CD8-positive, alpha-beta memory T cell (primary cell): ENCODE results near the gene FOXA1. TPM values are rescaled to one million over a fixed set of nuclear protein-coding genes. Genes with fewer than 3 reads are reported as not detected.
"Not testable (repeated sequence)": the region's sequence is repeated elsewhere in the genome, so short reads cannot be mapped to it uniquely, and the experiment has no call there.

Experiments used
- CTCF ChIA-PET: fragments of 350-600 bp; sonication (Branson Sonifier 250); formaldehyde crosslinking; loops from one replicate; lab custom pipeline; 2021; ENCODE audit warnings: antibody characterized with exemption; lab: Charles Lee
- POLR2A ChIA-PET: fragments of 350-600 bp; sonication (Branson Sonifier 250); formaldehyde crosslinking; loops from one replicate; lab custom pipeline; 2021; ENCODE audit warnings: antibody characterized with exemption; lab: Charles Lee
- DNase-seq, 5 donors: peaks; one replicate each; pipeline versions ENCODE4 v3.0.0 to v3.0.0-alpha.2; 2020 to 2022; ENCODE audit warnings: mixed read lengths in 1 of 5
- H3K27ac ChIP-seq: one replicate; pipeline ENCODE4 v1.7.0; 2013; ENCODE audit warnings: low read depth, mild to moderate bottlenecking, low read length, moderate library complexity
- H3K27me3 ChIP-seq: 2 replicates; pipeline ENCODE4 v1.7.0; 2013; ENCODE audit warnings: low read length, mild to moderate bottlenecking; ENCODE audit not compliant: insufficient read depth, poor library complexity, severe bottlenecking
- H3K36me3 ChIP-seq: 2 replicates; pipeline ENCODE4 v1.7.0; 2013; ENCODE audit warnings: mild to moderate bottlenecking, low read length, moderate library complexity; ENCODE audit not compliant: insufficient read depth
- H3K4me1 ChIP-seq: 2 replicates; pipeline ENCODE4 v1.7.0; 2013; ENCODE audit warnings: mild to moderate bottlenecking, low read length, moderate library complexity; ENCODE audit not compliant: insufficient read depth
- H3K4me3 ChIP-seq: 2 replicates; pipeline ENCODE4 v1.7.0; 2013; ENCODE audit warnings: mild to moderate bottlenecking, low read length
- H3K9me3 ChIP-seq: 2 replicates; pipeline ENCODE4 v1.7.0; 2013; ENCODE audit warnings: mild to moderate bottlenecking, low read length
- H3K27ac Mint-ChIP-seq, 8 donors: one replicate each; pipeline ENCODE4 v1.8.0; 2020 to 2021; ENCODE audit warnings: mixed read lengths in 8 of 8, mild to moderate bottlenecking in 6 of 8, inconsistent platforms in 3 of 8, moderate library complexity in 3 of 8
- H3K27me3 Mint-ChIP-seq, 2 donors: one replicate each; pipeline ENCODE4 v1.8.0; 2020 to 2021; ENCODE audit warnings: mixed read lengths in 2 of 2, mild to moderate bottlenecking in 1 of 2, moderate library complexity in 1 of 2
- H3K36me3 Mint-ChIP-seq, 3 donors: one replicate each; pipeline ENCODE4 v1.8.0; 2020 to 2021; ENCODE audit warnings: mixed read lengths in 3 of 3, inconsistent platforms in 1 of 3, mild to moderate bottlenecking in 1 of 3
- H3K4me1 Mint-ChIP-seq, 3 donors: one replicate each; pipeline ENCODE4 v1.8.0; 2020 to 2021; ENCODE audit warnings: mixed read lengths in 3 of 3, inconsistent platforms in 1 of 3, mild to moderate bottlenecking in 1 of 3
- H3K4me3 Mint-ChIP-seq, 7 donors: one replicate each; pipeline ENCODE4 v1.8.0; 2020 to 2021; ENCODE audit warnings: mixed read lengths in 7 of 7, mild to moderate bottlenecking in 6 of 7, moderate library complexity in 4 of 7, inconsistent platforms in 2 of 7
- H3K9me3 Mint-ChIP-seq, 5 donors: one replicate each; pipeline ENCODE4 v1.8.0; 2020 to 2022; ENCODE audit warnings: mixed read lengths in 5 of 5, mild to moderate bottlenecking in 3 of 5, moderate library complexity in 2 of 5, inconsistent platforms in 1 of 5
- polyA plus RNA-seq: library from polyadenylated mRNA; unstranded; fragments of 300-500 nt; fragmentation: Illumina TruSeq; gene quantifications from one replicate; pipeline ENCODE4 v1.2.3, GENCODE V29; 2021
- total RNA-seq, 2 experiments: library from RNA; stranded (reverse); gene quantifications; one replicate each; pipeline ENCODE4 v1.2.3, GENCODE V29; 2021

The FOXA1 gene
- total and polyA plus RNA-seq, 3 experiments from 2014 or later, result 0.42 TPM; not detected in 2

- no peak overlapping the region for H3K4me3 ChIP-seq
- H3K27ac Mint-ChIP-seq, result no peak overlapping the region
- peaks cover 0 to 9% (median 4%) of the 10 kb centered on the region in 5 donors for H3K9me3 Mint-ChIP-seq
- no peaks in the 10 kb centered on the region for H3K4me1 ChIP-seq
- H3K36me3 ChIP-seq, result no peaks in the 10 kb centered on the region
- no peaks in the 10 kb centered on the region for H3K36me3 Mint-ChIP-seq
- DNase-seq, result no peak
- POLR2A ChIA-PET, result no interaction called here
- no peak overlapping the region for H3K4me3 Mint-ChIP-seq
- peaks cover 0 to 1% of the 10 kb centered on the region in 2 donors for H3K27me3 Mint-ChIP-seq
- no peaks in the 10 kb centered on the region for H3K4me1 Mint-ChIP-seq
- no peaks in the 10 kb centered on the region for H3K27me3 ChIP-seq
- CTCF ChIA-PET, result no interaction called here
- H3K27ac ChIP-seq, result no peak overlapping the region
- no peaks in the 10 kb centered on the region for H3K9me3 ChIP-seq
These were observed 23.7 kb downstream of the FOXA1 start for GRCh38 chr14:37571391-37571790.

- H3K9me3 ChIP-seq, result no peaks in the 10 kb centered on the region
- Mint-ChIP-seq H3K27me3 (peaks cover 0 to 1% of the 10 kb centered on the region in 2 donors), H3K4me3 (peak overlapping the region in 1 of 7 donors; percentile 20), H3K36me3 (no peaks in the 10 kb centered on the region), H3K9me3 (peaks cover 0 to 9% (median 4%) of the 10 kb centered on the region in 5 donors), H3K27ac (no peak overlapping the region), H3K4me1 (no peaks in the 10 kb centered on the region)
- DNase-seq, result no peak
- no peak overlapping the region for H3K4me3 ChIP-seq
- no peak overlapping the region for H3K27ac ChIP-seq
- POLR2A ChIA-PET, result no interaction called here
- H3K4me1 ChIP-seq, result no peaks in the 10 kb centered on the region
- CTCF ChIA-PET, result no interaction called here
- no peaks in the 10 kb centered on the region for H3K27me3 ChIP-seq
- H3K36me3 ChIP-seq, result no peaks in the 10 kb centered on the region
These were observed 25.3 kb downstream of the FOXA1 start for GRCh38 chr14:37569729-37570128.

GRCh38 chr14:37566811-37567371, 28.2 kb downstream of the FOXA1 start:
- ChIA-PET CTCF (no interaction called here), POLR2A (no interaction called here)
- H3K27ac ChIP-seq, result no peak overlapping the region
- no peaks in the 10 kb centered on the region for H3K27me3 ChIP-seq
- H3K4me3 ChIP-seq, result no peak overlapping the region
- peaks cover 0 to 4% (median under 1%) of the 10 kb centered on the region in 5 donors for H3K9me3 Mint-ChIP-seq
- H3K27me3 Mint-ChIP-seq, result no peaks in the 10 kb centered on the region
- H3K4me3 Mint-ChIP-seq, result no peak overlapping the region
- no peaks in the 10 kb centered on the region for H3K9me3 ChIP-seq
- H3K36me3 ChIP-seq, result no peaks in the 10 kb centered on the region
- DNase-seq, result no peak
- H3K4me1 ChIP-seq, result no peaks in the 10 kb centered on the region
- H3K4me1 Mint-ChIP-seq, result no peaks in the 10 kb centered on the region
- no peak overlapping the region for H3K27ac Mint-ChIP-seq
- no peaks in the 10 kb centered on the region for H3K36me3 Mint-ChIP-seq

- Mint-ChIP-seq H3K4me3 (no peak overlapping the region), H3K4me1 (no peaks in the 10 kb centered on the region), H3K9me3 (no peaks in the 10 kb centered on the region), H3K27ac (peak overlapping the region in 1 of 8 donors; percentile 34), H3K27me3 (no peaks in the 10 kb centered on the region), H3K36me3 (no peaks in the 10 kb centered on the region)
- H3K4me1 ChIP-seq, result no peaks in the 10 kb centered on the region
- POLR2A ChIA-PET, result no interaction called here
- no peak overlapping the region for H3K4me3 ChIP-seq
- no peaks in the 10 kb centered on the region for H3K27me3 ChIP-seq
- H3K36me3 ChIP-seq, result no peaks in the 10 kb centered on the region
- CTCF ChIA-PET, result no interaction called here
- no peaks in the 10 kb centered on the region for H3K9me3 ChIP-seq
- no peak overlapping the region for H3K27ac ChIP-seq
- no peak for DNase-seq
These were observed 29.5 kb downstream of the FOXA1 start for GRCh38 chr14:37565550-37565949.

- H3K9me3 Mint-ChIP-seq, result peaks cover 0 to 5% (median 0%) of the 10 kb centered on the region in 5 donors
- no peak for DNase-seq
- no peak overlapping the region for H3K27ac ChIP-seq
- no peak overlapping the region for H3K27ac Mint-ChIP-seq
- POLR2A ChIA-PET, result no interaction called here
- H3K36me3 Mint-ChIP-seq, result no peaks in the 10 kb centered on the region
- no peaks in the 10 kb centered on the region for H3K4me1 Mint-ChIP-seq
- no peaks in the 10 kb centered on the region for H3K36me3 ChIP-seq
- H3K4me1 ChIP-seq, result no peaks in the 10 kb centered on the region
- CTCF ChIA-PET, result no interaction called here
- H3K4me3 ChIP-seq, result no peak overlapping the region
- no peaks in the 10 kb centered on the region for H3K27me3 ChIP-seq
- no peaks in the 10 kb centered on the region for H3K9me3 ChIP-seq
- H3K4me3 Mint-ChIP-seq, result no peak overlapping the region
- H3K27me3 Mint-ChIP-seq, result no peaks in the 10 kb centered on the region
These were observed 31.9 kb downstream of the FOXA1 start for GRCh38 chr14:37563189-37563588.

- H3K4me3 ChIP-seq, result no peak overlapping the region
- no peak overlapping the region for H3K27ac Mint-ChIP-seq
- H3K36me3 Mint-ChIP-seq, result no peaks in the 10 kb centered on the region
- H3K4me3 Mint-ChIP-seq, result no peak overlapping the region
- no peak overlapping the region for H3K27ac ChIP-seq
- no peaks in the 10 kb centered on the region for H3K4me1 Mint-ChIP-seq
- DNase-seq, result no peak
- CTCF ChIA-PET, result no interaction called here
- no peaks in the 10 kb centered on the region for H3K27me3 ChIP-seq
- POLR2A ChIA-PET, result no interaction called here
- no peaks in the 10 kb centered on the region for H3K4me1 ChIP-seq
- peaks cover 0 to 1% of the 10 kb centered on the region in 2 donors for H3K27me3 Mint-ChIP-seq
- no peaks in the 10 kb centered on the region for H3K36me3 ChIP-seq
- no peaks in the 10 kb centered on the region for H3K9me3 ChIP-seq
- H3K9me3 Mint-ChIP-seq, result peaks cover 5 to 13% (median 11%) of the 10 kb centered on the region in 5 donors
These were observed 35.7 kb downstream of the FOXA1 start for GRCh38 chr14:37559386-37559785.

- Histone ChIP-seq H3K4me3 (no peak overlapping the region), H3K9me3 (no peaks in the 10 kb centered on the region), H3K27ac (no peak overlapping the region), H3K27me3 (no peaks in the 10 kb centered on the region), H3K36me3 (no peaks in the 10 kb centered on the region), H3K4me1 (no peaks in the 10 kb centered on the region)
- Mint-ChIP-seq H3K4me3 (no peak overlapping the region), H3K36me3 (no peaks in the 10 kb centered on the region), H3K4me1 (no peaks in the 10 kb centered on the region), H3K27me3 (peaks cover 0 to 1% of the 10 kb centered on the region in 2 donors), H3K9me3 (peaks cover 5 to 18% (median 11%) of the 10 kb centered on the region in 5 donors), H3K27ac (no peak overlapping the region)
- ChIA-PET CTCF (no interaction called here), POLR2A (no interaction called here)
- no peak for DNase-seq
These were observed 36.3 kb downstream of the FOXA1 start for GRCh38 chr14:37558740-37559139.

- DNase-seq, H3K36me3 Mint-ChIP-seq, H3K36me3 ChIP-seq, H3K27ac ChIP-seq, H3K27ac Mint-ChIP-seq, H3K27me3 ChIP-seq, CTCF ChIA-PET, POLR2A ChIA-PET, H3K9me3 ChIP-seq, H3K4me1 ChIP-seq, H3K27me3 Mint-ChIP-seq, H3K4me3 ChIP-seq, H3K4me1 Mint-ChIP-seq, H3K4me3 Mint-ChIP-seq: not testable (repeated sequence)
- peaks cover 5 to 26% (median 14%) of the 10 kb centered on the region in 5 donors for H3K9me3 Mint-ChIP-seq
These were observed 39.5 kb downstream of the FOXA1 start for GRCh38 chr14:37555596-37555995.
